Vagina (tissue), 2 donors: ENCODE measurements around the gene HIPK2.

Source experiments
- POLR2AphosphoS5 ChIP-seq, 2 donors: sonication (generic); formaldehyde crosslinking; IDR thresholded peaks; one replicate each; pipeline ENCODE4 v1.9.0; 2017; ENCODE audit warnings: antibody characterized with exemption in 2 of 2, mild to moderate bottlenecking in 2 of 2, low read depth in 1 of 2; ENCODE audit not compliant: insufficient read depth in 1 of 2
- TF ChIP-seq, protein P1 (sequence below), 3 experiments: fragments of 450-650 bp in 2 of 3; fragments of 200-600 bp in 1 of 3; sonication (generic) in 1 of 3; IDR thresholded peaks; one replicate each; pipeline ENCODE4 v1.5.1; 2017 to 2019; ENCODE audit warnings: antibody characterized with exemption in 3 of 3, mild to moderate bottlenecking in 2 of 3, moderate library complexity in 2 of 3

DNA sequence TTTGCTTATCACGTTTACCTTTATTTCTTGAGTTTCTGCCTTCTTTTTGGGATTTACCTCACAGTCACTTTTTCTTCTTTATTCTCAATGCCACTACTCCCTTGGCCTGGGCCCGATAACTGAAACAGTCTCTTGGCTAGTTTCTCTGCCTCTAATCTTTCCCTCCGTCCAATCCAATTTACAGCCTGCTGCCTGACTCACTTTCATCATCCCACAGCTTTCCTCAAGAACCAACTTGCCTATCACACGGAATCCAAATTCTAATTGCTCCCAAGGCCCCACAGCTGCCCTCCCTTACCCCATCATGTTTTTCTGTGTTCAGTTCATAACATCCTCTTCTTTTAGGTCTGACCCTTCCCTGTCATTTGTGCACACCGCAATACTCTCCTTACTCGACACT is 121.4 kb downstream of the HIPK2 start:
- TF ChIP-seq, protein P1, sequence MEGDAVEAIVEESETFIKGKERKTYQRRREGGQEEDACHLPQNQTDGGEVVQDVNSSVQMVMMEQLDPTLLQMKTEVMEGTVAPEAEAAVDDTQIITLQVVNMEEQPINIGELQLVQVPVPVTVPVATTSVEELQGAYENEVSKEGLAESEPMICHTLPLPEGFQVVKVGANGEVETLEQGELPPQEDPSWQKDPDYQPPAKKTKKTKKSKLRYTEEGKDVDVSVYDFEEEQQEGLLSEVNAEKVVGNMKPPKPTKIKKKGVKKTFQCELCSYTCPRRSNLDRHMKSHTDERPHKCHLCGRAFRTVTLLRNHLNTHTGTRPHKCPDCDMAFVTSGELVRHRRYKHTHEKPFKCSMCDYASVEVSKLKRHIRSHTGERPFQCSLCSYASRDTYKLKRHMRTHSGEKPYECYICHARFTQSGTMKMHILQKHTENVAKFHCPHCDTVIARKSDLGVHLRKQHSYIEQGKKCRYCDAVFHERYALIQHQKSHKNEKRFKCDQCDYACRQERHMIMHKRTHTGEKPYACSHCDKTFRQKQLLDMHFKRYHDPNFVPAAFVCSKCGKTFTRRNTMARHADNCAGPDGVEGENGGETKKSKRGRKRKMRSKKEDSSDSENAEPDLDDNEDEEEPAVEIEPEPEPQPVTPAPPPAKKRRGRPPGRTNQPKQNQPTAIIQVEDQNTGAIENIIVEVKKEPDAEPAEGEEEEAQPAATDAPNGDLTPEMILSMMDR (IDR thresholded peaks at IDR 0.05), result no peak
- no peak for TF ChIP-seq POLR2AphosphoS5 (IDR thresholded peaks at IDR 0.05; ENCODE audit: insufficient read depth in 1 of 2, low read depth in 1 of 2)
